HG03558 (cell line): ENCODE data around the gene MAST3.

Source experiments
- ATAC-seq: cut with Tn5 transposase; IDR thresholded peaks from one replicate; pipeline ENCODE4 v1.9.1; 2021; ENCODE audit warnings: moderate number of reproducible peaks; ENCODE audit not compliant: unreplicated experiment; ENCODE audit errors: extremely low read depth

The MAST3 gene

DNA sequence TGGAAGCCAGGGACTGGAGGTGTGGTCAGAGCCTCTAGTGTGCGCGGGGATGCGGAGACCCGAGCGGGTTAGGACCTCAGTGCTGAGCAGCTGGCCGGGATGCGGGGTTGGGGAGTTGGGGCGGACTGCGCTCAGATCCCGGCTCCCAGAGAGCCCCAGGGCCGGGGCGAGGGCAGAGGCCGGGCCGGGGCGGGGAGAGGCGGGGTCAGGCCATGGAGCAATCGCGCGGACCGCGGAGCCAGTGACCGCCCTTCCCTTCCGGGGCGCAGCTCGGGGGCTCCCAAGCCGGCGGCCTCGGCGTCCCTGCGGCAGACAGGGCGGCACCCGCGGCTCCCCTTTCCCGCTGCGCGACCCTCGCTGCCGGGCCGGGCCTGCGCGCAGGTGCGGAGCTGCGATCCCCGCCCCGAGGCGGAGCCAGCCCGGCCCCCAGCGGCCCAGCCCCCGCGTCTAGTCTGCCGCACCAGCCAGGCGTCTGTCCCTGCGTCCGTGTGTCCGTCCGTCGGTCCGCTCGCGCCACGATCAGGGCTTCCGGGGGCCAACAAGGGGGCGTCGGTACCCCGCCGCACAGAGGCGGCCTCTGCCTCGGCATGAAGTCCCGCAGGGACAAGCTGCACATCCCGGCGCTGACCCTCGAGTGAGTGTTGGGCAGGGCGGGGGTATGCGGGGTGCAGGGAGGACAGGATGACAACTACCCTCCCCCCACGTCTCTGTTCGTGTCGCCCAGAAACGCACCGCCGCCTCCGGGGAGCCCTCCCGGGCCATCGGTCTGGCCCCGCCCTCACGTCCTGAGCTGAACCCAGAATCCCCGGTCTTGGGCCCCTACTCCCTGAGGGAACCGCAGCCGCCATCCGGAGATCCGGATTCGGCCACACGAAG, 12.4 kb downstream of the MAST3 start:
- ATAC-seq = no peak

DNA sequence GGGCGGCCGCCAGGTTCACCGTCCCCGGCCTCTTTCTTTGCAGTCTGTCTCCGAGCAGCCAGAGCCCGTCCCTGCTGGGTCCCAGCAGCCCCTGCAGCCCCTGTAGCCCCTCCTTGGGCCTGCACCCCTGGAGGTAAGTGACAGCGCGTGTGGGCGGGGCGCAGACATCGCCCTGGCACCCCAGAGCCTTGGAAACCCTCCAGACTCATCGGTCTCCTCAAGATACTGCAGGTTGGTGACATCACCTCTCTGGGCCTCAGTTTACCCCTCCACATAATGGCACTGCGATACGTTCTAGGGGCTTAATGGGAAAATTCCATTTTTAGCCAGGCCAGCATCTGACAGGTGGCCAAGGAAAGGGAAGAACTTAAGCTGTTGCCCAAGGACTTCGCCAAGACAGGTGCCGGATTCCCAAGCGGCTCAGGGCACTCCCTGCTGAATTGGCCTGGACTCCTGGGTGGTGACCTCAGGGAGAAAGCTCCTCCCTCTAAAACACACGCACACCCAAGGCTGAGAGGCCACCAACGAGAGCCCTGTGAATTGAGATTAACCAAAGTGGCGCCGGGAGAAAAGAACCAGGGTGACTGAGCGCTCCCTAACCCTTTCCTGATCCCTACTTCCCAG, 13.1 kb downstream of the MAST3 start:
- no peak for ATAC-seq

DNA sequence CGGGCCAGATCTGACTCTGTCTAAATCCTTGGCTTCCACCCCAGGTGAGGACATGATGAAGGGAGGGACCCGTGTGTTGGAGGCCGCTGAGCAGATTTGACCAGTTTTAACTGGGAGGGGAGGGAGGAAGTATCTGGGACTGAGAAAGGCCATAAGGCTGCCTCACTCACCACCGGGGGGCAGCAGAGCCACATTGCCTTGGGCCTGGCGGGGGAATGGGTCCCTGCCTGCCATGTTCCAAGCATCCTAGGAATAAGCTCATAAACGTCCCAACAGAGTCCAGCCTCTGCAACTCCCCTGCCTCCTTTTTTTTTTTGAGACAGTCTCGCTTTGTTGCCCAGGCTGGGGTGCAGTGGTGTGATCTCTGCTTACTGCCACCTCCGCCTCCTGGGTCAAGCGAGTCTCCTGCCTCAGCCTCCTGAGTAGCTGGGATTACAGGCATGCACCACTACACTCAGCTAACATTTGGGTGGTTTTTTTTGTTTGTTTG, 15.5 kb downstream of the MAST3 start:
- no peak for ATAC-seq

DNA sequence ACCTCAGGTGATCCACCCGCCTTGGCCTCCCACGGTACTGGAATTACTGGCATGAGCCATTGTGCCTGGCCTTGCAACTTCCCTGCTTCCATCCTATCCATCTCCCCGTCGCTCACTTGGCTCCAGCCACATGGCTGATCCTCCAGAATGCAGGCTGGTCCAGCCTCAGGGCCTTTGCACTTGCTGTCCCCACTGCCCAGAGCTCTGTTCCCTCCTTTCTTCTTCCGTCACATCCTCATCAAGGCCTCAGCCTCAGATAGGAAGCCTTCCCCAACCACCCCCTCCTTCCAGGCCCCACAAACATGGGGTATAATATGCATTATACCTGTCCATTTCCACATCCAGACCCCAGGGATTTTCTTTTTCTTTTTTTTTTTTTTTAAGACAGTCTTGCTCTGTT, 16.2 kb downstream of the MAST3 start:
- ATAC-seq = no peak

DNA sequence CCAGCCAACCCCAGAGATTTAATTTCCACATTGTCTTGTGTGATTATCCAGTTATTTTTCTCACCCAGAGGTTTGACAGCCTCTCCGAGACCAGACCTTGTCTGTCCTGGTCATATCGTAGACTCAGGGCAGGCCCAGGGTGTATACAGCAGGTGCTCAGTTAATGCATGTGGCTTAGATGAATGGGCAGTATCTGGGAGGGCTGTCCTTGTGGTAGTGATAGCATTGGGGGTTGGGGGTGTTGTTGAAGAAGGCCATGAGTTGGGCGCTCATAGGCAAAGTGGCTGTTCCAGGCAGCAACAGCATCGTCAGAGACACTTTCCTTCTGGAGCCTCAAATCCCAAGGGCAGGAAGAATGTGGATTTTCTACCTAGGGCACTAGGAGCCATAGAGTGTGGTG, 16.9 kb downstream of the MAST3 start:
- ATAC-seq = no peak

DNA sequence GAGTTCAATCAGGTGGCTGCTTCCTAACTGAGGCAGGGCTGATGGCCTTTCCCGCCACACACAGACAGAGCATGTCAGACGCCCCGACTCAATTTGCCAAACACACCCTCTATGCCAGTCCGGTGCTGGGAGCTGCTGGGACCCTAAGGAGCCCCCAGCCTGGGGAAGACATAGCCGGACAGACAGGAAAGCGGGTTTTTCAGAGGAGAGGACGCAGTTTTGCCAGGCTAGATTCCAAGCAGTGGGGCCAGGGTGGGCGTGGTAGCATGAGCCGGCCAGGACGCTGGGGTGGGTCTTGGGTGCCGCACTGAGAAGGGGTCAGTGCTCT, 19.8 kb downstream of the MAST3 start:
- ATAC-seq = no peak

DNA sequence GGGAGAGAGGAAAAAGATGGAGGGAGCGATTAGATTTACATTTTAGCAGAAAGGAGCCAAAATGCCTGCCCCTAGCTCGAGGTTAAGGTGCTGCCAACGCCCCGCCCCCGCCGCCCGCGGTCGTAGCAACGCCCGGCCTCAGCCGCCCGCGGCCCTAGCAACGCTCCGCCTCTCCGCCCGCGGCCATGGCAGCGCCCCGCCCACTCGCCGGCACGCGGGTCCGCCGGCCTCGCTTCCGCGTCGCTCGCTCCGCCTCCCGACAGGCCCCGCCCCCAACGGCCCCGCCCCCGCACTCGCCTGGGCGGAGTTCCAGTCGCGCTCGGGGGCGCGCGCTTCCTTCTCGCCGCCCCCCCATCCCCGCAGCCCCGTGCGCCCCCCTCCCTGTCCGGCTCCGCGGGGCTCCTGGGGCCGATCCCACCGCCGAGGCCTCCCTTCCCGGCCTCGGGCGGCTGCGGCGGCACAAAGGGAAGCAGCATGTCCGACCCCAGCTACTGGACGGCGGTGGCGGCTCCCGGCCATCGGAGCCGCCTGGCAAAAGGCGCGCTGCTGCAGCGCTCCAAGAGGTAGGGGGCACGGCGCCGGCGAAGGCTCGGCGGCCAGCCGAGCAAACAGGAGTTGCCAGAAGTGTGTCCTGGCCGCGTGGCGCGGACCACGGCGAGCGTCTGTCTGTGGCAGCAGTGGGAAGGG, 20.3 kb downstream of the MAST3 start:
- peak; percentile 59 for ATAC-seq

DNA sequence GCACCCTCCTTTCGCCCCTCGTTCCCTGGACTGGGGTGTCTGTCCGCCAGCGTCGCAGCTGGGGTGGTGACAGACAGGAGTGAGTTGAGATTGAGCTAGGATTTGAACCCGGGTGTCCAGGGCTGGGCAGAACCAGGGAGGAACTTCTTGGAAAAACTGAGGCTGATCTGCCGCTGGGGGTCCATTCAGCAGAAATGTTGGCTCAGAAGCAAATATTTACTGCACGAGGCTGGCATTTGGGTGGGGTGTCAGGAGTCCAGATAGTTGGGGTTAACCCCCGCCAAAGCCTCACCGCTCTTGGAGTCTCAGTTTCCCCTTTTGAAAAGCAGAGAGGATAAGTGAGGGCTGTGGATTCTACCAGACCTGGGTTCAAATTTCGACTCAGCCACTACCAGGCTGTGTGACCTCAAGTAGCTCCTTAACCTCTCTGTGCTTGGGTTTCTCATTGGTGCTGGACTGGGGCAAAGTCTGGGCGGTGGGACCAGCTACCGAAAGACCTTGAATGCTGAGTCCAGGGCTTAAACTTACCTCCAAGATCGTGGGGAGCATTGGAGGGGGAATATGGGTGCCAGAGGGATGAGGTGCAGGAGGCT, 20.9 kb downstream of the MAST3 start:
- no peak for ATAC-seq

DNA sequence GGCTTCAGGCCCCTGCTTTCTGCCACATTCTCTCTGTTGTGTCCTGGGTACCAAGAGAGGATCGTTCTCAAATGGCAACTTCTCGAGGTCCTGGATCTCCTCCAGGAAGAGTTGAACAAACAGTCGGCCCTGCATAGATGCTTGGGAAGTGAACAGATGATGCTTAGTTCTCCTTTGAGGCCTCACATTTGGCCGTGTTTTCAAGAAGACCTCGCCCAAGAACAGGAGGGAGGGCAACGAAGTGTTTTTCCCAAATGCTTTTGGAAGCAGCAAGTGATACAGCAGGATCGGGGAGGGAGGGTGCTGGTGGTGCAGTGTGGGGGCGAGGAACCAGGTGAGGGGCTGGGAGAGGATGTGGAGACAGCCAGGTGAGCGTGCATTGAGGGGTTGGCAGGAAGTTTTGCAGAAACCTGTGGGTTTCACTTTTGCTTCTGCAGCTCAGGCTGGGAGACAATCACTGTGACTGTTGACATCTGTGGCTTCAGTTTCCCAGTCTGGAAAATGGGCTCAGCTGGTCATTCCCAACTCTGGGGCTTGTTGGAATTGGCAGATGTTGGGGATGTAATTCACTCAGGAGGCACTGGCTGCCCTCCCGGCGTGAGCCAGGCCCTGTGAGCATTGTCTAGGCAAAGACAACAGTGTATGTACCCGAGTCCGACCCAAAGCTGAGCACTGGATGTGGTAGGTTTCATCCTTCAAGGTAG, 21.6 kb downstream of the MAST3 start:
- ATAC-seq = no peak

DNA sequence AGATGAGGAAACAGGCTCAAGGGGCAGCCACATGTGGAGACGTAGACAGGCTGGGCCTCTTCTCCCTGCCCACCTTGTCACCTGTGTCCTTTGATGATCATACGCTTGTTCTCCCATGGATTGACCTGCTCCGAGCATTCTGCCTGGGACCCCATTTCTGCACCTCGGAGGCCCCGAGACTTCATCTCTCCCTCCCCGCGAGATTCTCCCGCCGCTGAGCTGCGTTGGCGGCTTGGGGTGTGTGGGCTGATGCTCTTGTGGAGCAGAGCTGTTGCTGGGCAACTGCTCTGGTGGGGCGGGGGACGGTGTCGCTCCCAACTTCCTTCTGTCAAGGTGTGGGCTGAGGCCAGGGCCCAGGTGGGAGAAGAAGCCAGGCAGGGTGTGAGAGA, 22.1 kb downstream of the MAST3 start:
- no peak for ATAC-seq

DNA sequence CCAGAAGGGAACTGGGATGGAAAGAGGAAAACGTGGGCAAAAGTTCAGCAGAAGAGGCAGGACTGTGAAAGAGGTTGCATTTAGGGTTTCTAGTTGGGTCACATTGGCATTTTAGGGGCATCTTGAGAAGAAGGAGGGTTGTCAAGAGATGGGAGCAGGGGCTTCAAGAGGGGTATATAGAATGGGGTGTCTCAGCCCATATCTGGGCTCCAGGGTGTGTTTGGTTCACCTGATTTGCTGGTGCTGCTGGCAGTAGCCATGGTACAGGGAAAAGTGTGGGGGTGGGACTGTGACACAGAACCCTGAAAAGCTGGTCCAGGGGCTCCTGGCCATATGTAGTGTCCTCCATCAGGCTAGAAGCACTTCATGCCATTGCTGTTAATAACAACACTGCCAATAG, 22.5 kb downstream of the MAST3 start:
- no peak for ATAC-seq

DNA sequence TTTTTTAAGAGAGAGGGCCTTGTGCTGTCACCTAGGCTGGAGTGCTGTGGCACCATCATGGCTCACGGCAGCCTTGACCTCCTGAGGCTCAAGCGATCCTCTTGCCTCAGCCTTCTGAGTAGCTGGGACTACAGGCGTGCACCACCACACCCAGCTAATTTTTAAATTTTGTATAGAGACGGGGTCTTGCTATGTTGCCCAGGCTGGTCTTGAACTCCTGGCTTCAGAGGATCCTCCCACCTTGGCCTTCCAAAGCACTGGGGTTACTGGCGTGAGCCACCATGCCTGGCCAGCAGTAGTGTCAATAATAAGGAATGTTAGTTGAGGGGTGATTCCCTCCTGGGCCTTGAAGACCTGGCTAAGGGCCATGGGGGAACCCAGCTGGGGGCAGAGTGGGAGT, 23.6 kb downstream of the MAST3 start:
- ATAC-seq = no peak

DNA sequence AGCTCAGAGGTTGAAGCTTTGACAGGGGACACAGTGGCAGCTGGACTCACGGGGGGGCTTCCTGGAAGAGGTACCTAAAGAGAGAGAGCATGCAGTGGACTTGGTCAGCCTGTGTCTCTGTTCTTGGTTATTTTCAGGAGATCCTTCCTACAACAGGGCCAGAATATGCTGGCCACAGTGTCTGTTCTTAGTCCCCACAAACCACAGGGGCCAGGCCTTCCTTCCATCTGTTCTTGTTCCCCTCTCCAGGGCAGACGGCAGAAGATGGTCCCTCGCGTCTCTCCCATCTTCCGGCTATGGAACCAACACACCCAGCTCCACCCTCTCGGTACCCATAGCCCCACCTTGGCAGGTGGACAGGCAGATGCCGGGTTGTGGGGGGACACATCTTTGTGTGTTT, 24.8 kb downstream of the MAST3 start:
- ATAC-seq = no peak

DNA sequence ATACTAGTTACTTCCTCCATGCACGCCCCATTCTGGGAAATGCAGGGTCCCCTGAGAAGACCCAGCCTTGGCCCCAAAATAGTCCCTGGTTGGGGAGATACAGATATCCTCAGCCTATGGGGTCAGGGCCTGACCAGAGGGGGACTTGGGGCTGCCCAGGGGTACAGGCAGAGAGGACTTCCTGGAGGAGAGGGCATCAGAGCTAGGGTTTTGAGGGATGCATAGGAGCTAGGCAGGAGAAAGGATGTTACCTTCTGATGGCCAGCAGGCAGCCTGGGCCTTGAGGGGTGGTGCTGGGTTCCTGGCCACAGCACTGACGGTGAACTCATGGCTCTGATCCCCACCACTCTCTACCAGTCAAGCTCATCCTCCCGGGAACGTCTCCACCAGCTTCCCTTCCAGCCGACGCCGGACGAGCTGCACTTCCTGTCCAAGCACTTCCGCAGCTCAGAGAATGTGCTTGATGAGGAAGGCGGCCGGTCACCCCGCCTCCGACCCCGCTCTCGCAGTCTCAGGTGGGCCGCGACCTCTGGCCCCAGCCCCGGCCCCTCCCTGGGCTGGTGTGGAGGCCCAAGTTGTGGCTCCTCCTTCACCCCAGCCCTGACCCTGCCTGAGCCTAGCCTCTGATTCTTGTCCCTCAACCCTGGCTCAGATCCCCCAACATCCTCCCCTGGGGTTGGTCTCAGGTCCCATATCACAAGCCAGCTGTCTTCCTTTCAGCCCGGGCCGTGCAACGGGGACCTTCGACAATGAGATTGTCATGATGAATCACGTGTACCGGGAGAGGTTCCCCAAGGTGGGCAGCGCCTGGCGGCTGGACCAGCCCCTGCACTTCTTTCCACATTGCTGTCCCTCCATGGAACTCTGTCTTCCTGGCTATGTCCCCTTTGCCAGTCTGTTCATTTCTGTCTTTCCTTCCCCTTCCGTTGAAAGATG, 25.6 kb downstream of the MAST3 start:
- no peak for ATAC-seq

DNA sequence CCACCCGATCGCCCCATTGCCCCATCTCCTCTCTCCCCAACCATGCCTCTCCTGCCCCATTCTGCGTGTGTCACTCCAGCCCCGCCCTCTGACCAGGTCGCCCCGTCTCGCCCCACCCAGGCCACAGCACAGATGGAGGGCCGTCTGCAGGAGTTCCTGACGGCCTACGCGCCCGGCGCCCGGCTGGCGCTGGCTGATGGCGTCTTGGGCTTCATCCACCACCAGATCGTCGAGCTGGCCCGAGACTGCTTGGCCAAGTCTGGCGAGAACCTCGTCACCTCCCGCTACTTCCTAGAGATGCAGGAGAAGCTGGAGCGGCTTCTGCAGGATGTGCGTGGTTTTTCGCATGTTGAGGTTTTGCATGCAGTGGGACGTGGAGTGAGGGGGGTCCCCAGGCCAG, 26.2 kb downstream of the MAST3 start:
- ATAC-seq = no peak

DNA sequence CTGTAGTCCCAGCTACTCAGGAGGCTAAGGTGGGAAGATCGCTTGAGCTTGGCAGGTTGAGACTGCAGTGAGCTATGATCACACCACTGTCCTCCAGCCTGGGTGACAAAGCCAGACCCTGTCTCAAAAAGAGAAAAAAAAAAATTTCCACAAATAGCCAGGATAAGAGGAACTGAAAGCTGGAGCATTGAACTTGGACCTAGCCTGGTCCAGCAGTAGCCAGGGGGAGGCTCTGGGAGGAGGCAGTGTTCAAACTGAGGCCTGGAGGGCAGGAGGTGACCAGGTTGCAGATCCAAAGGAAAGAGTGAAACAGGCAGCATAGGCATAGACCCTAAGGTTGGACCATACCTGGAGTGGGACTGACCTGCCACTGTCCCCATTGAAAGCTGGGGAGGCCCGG, 28.5 kb downstream of the MAST3 start:
- ATAC-seq = no peak

DNA sequence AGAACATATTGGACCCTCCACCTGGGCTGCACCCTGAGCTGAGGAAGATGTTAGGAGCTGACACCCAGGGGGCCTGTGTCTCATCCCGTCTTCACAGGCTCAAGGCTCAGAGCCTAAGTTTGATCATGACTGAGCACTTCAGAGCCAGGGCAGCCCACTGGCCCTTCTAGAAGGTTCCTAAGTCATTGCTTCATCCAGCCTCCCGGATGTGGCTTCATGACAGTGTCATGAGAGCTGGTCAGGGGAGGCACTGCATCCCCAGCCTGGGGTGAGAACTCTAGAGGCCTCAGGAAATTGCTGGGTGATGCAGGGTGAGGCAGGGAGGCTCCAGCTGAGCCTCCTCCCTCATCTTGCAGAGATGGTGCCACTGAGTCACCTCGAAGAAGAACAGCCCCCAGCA, 30.5 kb downstream of the MAST3 start:
- no peak for ATAC-seq

DNA sequence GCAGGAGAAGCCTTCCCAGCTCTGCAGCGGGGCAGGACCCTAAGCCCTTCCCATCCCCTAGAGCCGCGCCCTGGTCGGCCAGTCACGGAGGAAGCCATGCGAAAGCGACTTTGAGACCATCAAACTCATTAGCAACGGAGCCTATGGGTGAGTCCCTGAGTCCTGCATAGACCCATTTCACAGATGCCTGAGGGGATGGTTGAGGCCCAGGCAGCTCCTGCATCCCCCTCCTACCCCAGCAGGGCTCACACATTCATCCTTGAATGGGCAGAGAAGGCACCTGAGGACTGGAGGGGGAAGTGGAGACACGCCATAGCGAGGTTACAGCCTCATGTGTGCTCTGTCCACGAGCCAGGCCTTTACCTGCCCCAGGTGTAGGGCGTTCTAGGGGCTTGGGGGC, 31.2 kb downstream of the MAST3 start:
- ATAC-seq = no peak

DNA sequence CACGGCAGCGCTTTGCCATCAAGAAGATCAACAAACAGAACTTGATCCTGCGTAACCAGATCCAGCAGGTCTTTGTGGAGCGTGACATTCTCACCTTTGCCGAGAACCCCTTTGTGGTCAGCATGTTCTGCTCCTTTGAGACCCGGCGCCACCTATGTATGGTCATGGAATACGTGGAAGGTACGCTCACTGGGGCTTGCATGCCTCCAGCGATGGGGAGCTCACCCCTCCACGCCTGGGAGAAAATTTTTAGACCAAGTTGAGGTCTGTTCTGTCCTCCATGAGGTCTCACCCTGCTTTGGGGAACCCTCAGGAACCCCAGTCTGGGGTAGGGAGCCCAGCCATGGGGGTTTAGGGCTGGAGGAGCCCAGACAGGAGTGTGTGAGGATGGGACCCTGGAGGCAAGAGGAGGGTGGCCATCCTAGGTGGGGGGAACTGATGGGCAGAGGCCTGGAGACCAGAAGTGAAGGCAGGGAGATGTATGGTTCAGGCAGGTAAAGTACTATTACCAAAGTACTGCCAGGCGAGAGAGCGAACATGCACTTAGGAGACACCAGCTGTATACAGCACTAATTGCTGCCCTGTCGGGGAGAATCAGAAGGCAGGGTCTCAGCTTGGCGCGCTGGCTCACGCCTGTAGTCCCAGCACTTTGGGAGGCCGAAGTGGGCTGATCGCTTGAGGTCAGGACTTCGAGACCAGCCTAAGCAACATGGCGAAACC, 33.1 kb downstream of the MAST3 start:
- ATAC-seq = no peak
